IgD-negative memory B cell (primary cell): ENCODE results near the gene ERP27. TPM values are rescaled to one million over a fixed set of nuclear protein-coding genes. Genes with fewer than 3 reads are reported as not detected.

Experiments
- H3K27ac Mint-ChIP-seq, 3 donors: one replicate each; pipeline ENCODE4 v1.8.0; 2020 to 2022; ENCODE audit warnings: mild to moderate bottlenecking in 3 of 3, mixed read lengths in 3 of 3, moderate library complexity in 1 of 3
- H3K27me3 Mint-ChIP-seq: one replicate; pipeline ENCODE4 v1.8.0; 2021; ENCODE audit warnings: mixed read lengths
- H3K36me3 Mint-ChIP-seq: one replicate; pipeline ENCODE4 v1.8.0; 2020; ENCODE audit warnings: mild to moderate bottlenecking, mixed read lengths
- H3K4me1 Mint-ChIP-seq, 3 donors: one replicate each; pipeline ENCODE4 v1.8.0; 2020 to 2022; ENCODE audit warnings: mixed read lengths in 3 of 3, mild to moderate bottlenecking in 1 of 3
- H3K4me3 Mint-ChIP-seq, 4 donors: one replicate each; pipeline ENCODE4 v1.8.0; 2020 to 2022; ENCODE audit warnings: mild to moderate bottlenecking in 4 of 4, mixed read lengths in 4 of 4, moderate library complexity in 3 of 4
- H3K9me3 Mint-ChIP-seq, 3 donors: one replicate each; pipeline ENCODE4 v1.8.0; 2020 to 2021; ENCODE audit warnings: mixed read lengths in 3 of 3, mild to moderate bottlenecking in 1 of 3
- polyA plus RNA-seq: library from polyadenylated mRNA; unstranded; fragments of 300-500 nt; fragmentation: Illumina TruSeq; gene quantifications from one replicate; pipeline ENCODE4 v1.2.3, GENCODE V29; 2021

Gene ERP27
- polyA plus RNA-seq, 1 donor from 2014 or later, result 1.9 TPM

- no peak overlapping the region for H3K27ac Mint-ChIP-seq
- peaks cover 17% of the 10 kb centered on the region for H3K36me3 Mint-ChIP-seq
- H3K27me3 Mint-ChIP-seq, result no peaks in the 10 kb centered on the region
- H3K4me1 Mint-ChIP-seq, result peaks cover 0 to 4% (median 3%) of the 10 kb centered on the region in 3 donors
- H3K9me3 Mint-ChIP-seq, result peaks cover 0 to 5% (median 0%) of the 10 kb centered on the region in 3 donors
- H3K4me3 Mint-ChIP-seq, result no peak overlapping the region
Observed at GRCh38 chr12:14911131-14911530, 27.2 kb downstream of the ERP27 start.

GRCh38 chr12:14910090-14910915, 28.0 kb downstream of the ERP27 start:
- no peak overlapping the region for H3K27ac Mint-ChIP-seq
- H3K4me1 Mint-ChIP-seq, result peaks cover 3 to 5% (median 3%) of the 10 kb centered on the region in 3 donors
- no peaks in the 10 kb centered on the region for H3K27me3 Mint-ChIP-seq
- peaks cover 0 to 5% (median 0%) of the 10 kb centered on the region in 3 donors for H3K9me3 Mint-ChIP-seq
- H3K36me3 Mint-ChIP-seq, result peaks cover 17% of the 10 kb centered on the region
- H3K4me3 Mint-ChIP-seq, result no peak overlapping the region

- Mint-ChIP-seq H3K27ac (no peak overlapping the region), H3K4me3 (no peak overlapping the region), H3K4me1 (peaks cover 0 to 5% (median 4%) of the 10 kb centered on the region in 3 donors), H3K36me3 (peaks cover 8% of the 10 kb centered on the region), H3K9me3 (peaks cover 0 to 3% (median 0%) of the 10 kb centered on the region in 3 donors), H3K27me3 (no peaks in the 10 kb centered on the region)
Observed at GRCh38 chr12:14907953-14908352, 30.4 kb downstream of the ERP27 start.

- H3K27ac Mint-ChIP-seq, result no peak overlapping the region
- H3K4me1 Mint-ChIP-seq, result peaks cover 0 to 5% (median 4%) of the 10 kb centered on the region in 3 donors
- H3K9me3 Mint-ChIP-seq, result peaks cover 0 to 1% (median 0%) of the 10 kb centered on the region in 3 donors
- no peaks in the 10 kb centered on the region for H3K27me3 Mint-ChIP-seq
- H3K36me3 Mint-ChIP-seq, result peaks cover 7% of the 10 kb centered on the region
- no peak overlapping the region for H3K4me3 Mint-ChIP-seq
Observed at GRCh38 chr12:14906114-14906513, 32.2 kb downstream of the ERP27 start.

- peak overlapping the region in 1 of 3 donors; percentile 17 for H3K27ac Mint-ChIP-seq
- H3K36me3 Mint-ChIP-seq, result peaks cover 7% of the 10 kb centered on the region
- H3K27me3 Mint-ChIP-seq, result no peaks in the 10 kb centered on the region
- H3K4me1 Mint-ChIP-seq, result peaks cover 0 to 5% (median 4%) of the 10 kb centered on the region in 3 donors
- H3K4me3 Mint-ChIP-seq, result no peak overlapping the region
- H3K9me3 Mint-ChIP-seq, result peaks cover 0 to 1% (median 0%) of the 10 kb centered on the region in 3 donors
Observed at GRCh38 chr12:14905269-14906004, 32.9 kb downstream of the ERP27 start.

- H3K27me3 Mint-ChIP-seq, result no peaks in the 10 kb centered on the region
- peaks cover 0 to 5% (median 4%) of the 10 kb centered on the region in 3 donors for H3K4me1 Mint-ChIP-seq
- H3K27ac Mint-ChIP-seq, result no peak overlapping the region
- peaks cover 0 to 1% (median 0%) of the 10 kb centered on the region in 3 donors for H3K9me3 Mint-ChIP-seq
- peaks cover 7% of the 10 kb centered on the region for H3K36me3 Mint-ChIP-seq
- no peak overlapping the region for H3K4me3 Mint-ChIP-seq
Observed at GRCh38 chr12:14904854-14905253, 33.5 kb downstream of the ERP27 start.

GRCh38 chr12:14903386-14904098, 34.8 kb downstream of the ERP27 start:
- Mint-ChIP-seq H3K27ac (peak overlapping the region in 1 of 3 donors; percentile 71), H3K4me3 (no peak overlapping the region), H3K27me3 (no peaks in the 10 kb centered on the region), H3K9me3 (peaks cover 0 to 1% (median 0%) of the 10 kb centered on the region in 3 donors), H3K4me1 (peaks cover 0 to 5% (median 4%) of the 10 kb centered on the region in 3 donors), H3K36me3 (peaks cover 7% of the 10 kb centered on the region)

- Mint-ChIP-seq H3K4me1 (peaks cover 0 to 5% (median 4%) of the 10 kb centered on the region in 3 donors), H3K27ac (no peak overlapping the region), H3K4me3 (no peak overlapping the region)
Observed at GRCh38 chr12:14902465-14902864, 35.9 kb downstream of the ERP27 start.

GRCh38 chr12:14901228-14901562, 37.1 kb downstream of the ERP27 start:
- H3K4me3 Mint-ChIP-seq, result no peak overlapping the region
- peaks cover 0 to 5% (median 4%) of the 10 kb centered on the region in 3 donors for H3K4me1 Mint-ChIP-seq
- no peaks in the 10 kb centered on the region for H3K9me3 Mint-ChIP-seq
- H3K36me3 Mint-ChIP-seq, result peaks cover 1% of the 10 kb centered on the region
- H3K27ac Mint-ChIP-seq, result no peak overlapping the region
- H3K27me3 Mint-ChIP-seq, result no peaks in the 10 kb centered on the region

More at GRCh38 chr12:14902465-14902864, 35.9 kb downstream of the ERP27 start:
- Mint-ChIP-seq H3K9me3 (no peaks in the 10 kb centered on the region), H3K27me3 (no peaks in the 10 kb centered on the region), H3K36me3 (peaks cover 7% of the 10 kb centered on the region)

GRCh38 chr12:14900521-14901227, 37.7 kb downstream of the ERP27 start:
- H3K4me1 Mint-ChIP-seq, result peaks cover 0 to 5% (median 4%) of the 10 kb centered on the region in 3 donors
- peaks cover 1% of the 10 kb centered on the region for H3K36me3 Mint-ChIP-seq
- H3K27me3 Mint-ChIP-seq, result no peaks in the 10 kb centered on the region
- H3K4me3 Mint-ChIP-seq, result no peak overlapping the region
- H3K9me3 Mint-ChIP-seq, result no peaks in the 10 kb centered on the region
- H3K27ac Mint-ChIP-seq, result no peak overlapping the region

GRCh38 chr12:14896521-14897169, 41.7 kb downstream of the ERP27 start:
- H3K27me3 Mint-ChIP-seq, result no peaks in the 10 kb centered on the region
- no peaks in the 10 kb centered on the region for H3K9me3 Mint-ChIP-seq

GRCh38 chr12:14893506-14894250, 44.7 kb downstream of the ERP27 start:
- Mint-ChIP-seq H3K4me3 (no peak overlapping the region), H3K27me3 (peaks cover 2% of the 10 kb centered on the region), H3K9me3 (no peaks in the 10 kb centered on the region), H3K36me3 (no peaks in the 10 kb centered on the region), H3K27ac (no peak overlapping the region), H3K4me1 (no peaks in the 10 kb centered on the region)

More at GRCh38 chr12:14896521-14897169, 41.7 kb downstream of the ERP27 start:
- Mint-ChIP-seq H3K27ac (no peak overlapping the region), H3K36me3 (peaks cover 1% of the 10 kb centered on the region), H3K4me3 (no peak overlapping the region), H3K4me1 (no peaks in the 10 kb centered on the region)

- H3K9me3 Mint-ChIP-seq, result no peaks in the 10 kb centered on the region
- H3K36me3 Mint-ChIP-seq, result no peaks in the 10 kb centered on the region
- no peaks in the 10 kb centered on the region for H3K4me1 Mint-ChIP-seq
- no peak overlapping the region for H3K27ac Mint-ChIP-seq
- H3K4me3 Mint-ChIP-seq, result no peak overlapping the region
- peaks cover 7% of the 10 kb centered on the region for H3K27me3 Mint-ChIP-seq
Observed at GRCh38 chr12:14892726-14893505, 45.4 kb downstream of the ERP27 start.
